A549 (cell line): ENCODE results near the gene RNF13.

Experiments used
- EP300 ChIP-seq, 2 experiments: fragments of >200 bp; sonication (Bioruptor Twin); formaldehyde crosslinking; IDR thresholded peaks; 2 replicates in 1 of 2; 3 replicates in 1 of 2; pipeline ENCODE4 v1.6.1; 2016 to 2017
- FOXS1 ChIP-seq: fragments of 250-450 bp; sonication (Bioruptor Pico); IDR thresholded peaks from 2 replicates; pipeline ENCODE4 v1.5.0; 2020; ENCODE audit warnings: mild to moderate bottlenecking, moderate library complexity
- GATA3 ChIP-seq: IDR thresholded peaks from 2 replicates; pipeline ENCODE4 v1.6.1; 2012; ENCODE audit warnings: borderline replicate concordance
- HOXA7 ChIP-seq: fragments of 250-450 bp; sonication (Bioruptor Pico); IDR thresholded peaks from 2 replicates; pipeline ENCODE4 v1.5.0; 2020; ENCODE audit warnings: mild to moderate bottlenecking, moderate library complexity
- USF2 ChIP-seq: fragments of 450-650 bp; IDR thresholded peaks from 2 replicates; pipeline ENCODE4 v1.6.1; 2014; ENCODE audit warnings: antibody characterized with exemption
- ZC3H11A ChIP-seq: fragments of 450-650 bp; IDR thresholded peaks from 2 replicates; pipeline ENCODE4 v1.6.1; 2014; ENCODE audit warnings: antibody characterized with exemption, mild to moderate bottlenecking
- TF ChIP-seq, protein P1 (sequence below): fragments of >200 bp; sonication (Bioruptor Twin); formaldehyde crosslinking; IDR thresholded peaks from 3 replicates; pipeline ENCODE4 v1.5.1; 2016
- TF ChIP-seq, protein P2 (sequence below): IDR thresholded peaks from 2 replicates; pipeline ENCODE4 v1.6.1; 2012
- TF ChIP-seq, protein P3 (sequence below): fragments of 200-600 bp; sonication (generic); IDR thresholded peaks from 2 replicates; pipeline ENCODE4 v1.6.1; 2016; ENCODE audit warnings: antibody characterized with exemption, mild to moderate bottlenecking, moderate library complexity

GRCh38 chr3:149886957-149887356 lies 73.9 kb downstream of the RNF13 start:
- TF ChIP-seq ZC3H11A, result no peak
- TF ChIP-seq USF2, result no peak
- no peak for TF ChIP-seq GATA3
- TF ChIP-seq, protein P1, sequence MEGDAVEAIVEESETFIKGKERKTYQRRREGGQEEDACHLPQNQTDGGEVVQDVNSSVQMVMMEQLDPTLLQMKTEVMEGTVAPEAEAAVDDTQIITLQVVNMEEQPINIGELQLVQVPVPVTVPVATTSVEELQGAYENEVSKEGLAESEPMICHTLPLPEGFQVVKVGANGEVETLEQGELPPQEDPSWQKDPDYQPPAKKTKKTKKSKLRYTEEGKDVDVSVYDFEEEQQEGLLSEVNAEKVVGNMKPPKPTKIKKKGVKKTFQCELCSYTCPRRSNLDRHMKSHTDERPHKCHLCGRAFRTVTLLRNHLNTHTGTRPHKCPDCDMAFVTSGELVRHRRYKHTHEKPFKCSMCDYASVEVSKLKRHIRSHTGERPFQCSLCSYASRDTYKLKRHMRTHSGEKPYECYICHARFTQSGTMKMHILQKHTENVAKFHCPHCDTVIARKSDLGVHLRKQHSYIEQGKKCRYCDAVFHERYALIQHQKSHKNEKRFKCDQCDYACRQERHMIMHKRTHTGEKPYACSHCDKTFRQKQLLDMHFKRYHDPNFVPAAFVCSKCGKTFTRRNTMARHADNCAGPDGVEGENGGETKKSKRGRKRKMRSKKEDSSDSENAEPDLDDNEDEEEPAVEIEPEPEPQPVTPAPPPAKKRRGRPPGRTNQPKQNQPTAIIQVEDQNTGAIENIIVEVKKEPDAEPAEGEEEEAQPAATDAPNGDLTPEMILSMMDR, result no peak
- TF ChIP-seq, protein P2, sequence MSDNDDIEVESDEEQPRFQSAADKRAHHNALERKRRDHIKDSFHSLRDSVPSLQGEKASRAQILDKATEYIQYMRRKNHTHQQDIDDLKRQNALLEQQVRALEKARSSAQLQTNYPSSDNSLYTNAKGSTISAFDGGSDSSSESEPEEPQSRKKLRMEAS, result no peak
- no peak for TF ChIP-seq EP300 (IDR thresholded peaks at IDR 0.05)
- TF ChIP-seq HOXA7 (CRISPR knock-in tag), result no peak
- no peak for TF ChIP-seq FOXS1
- TF ChIP-seq, protein P3, sequence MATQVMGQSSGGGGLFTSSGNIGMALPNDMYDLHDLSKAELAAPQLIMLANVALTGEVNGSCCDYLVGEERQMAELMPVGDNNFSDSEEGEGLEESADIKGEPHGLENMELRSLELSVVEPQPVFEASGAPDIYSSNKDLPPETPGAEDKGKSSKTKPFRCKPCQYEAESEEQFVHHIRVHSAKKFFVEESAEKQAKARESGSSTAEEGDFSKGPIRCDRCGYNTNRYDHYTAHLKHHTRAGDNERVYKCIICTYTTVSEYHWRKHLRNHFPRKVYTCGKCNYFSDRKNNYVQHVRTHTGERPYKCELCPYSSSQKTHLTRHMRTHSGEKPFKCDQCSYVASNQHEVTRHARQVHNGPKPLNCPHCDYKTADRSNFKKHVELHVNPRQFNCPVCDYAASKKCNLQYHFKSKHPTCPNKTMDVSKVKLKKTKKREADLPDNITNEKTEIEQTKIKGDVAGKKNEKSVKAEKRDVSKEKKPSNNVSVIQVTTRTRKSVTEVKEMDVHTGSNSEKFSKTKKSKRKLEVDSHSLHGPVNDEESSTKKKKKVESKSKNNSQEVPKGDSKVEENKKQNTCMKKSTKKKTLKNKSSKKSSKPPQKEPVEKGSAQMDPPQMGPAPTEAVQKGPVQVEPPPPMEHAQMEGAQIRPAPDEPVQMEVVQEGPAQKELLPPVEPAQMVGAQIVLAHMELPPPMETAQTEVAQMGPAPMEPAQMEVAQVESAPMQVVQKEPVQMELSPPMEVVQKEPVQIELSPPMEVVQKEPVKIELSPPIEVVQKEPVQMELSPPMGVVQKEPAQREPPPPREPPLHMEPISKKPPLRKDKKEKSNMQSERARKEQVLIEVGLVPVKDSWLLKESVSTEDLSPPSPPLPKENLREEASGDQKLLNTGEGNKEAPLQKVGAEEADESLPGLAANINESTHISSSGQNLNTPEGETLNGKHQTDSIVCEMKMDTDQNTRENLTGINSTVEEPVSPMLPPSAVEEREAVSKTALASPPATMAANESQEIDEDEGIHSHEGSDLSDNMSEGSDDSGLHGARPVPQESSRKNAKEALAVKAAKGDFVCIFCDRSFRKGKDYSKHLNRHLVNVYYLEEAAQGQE, result no peak
